Parathyroid adenoma (tissue), 2 donors: ENCODE data around the gene ATXN10.

Experiments used
- H2AFZ ChIP-seq: fragments of 300-600 bp; sonication (generic); one replicate; pipeline ENCODE4 v1.7.0; 2017; ENCODE audit warnings: antibody characterized with exemption, mild to moderate bottlenecking
- H3K27ac ChIP-seq: fragments of 300-600 bp; sonication (generic); one replicate; pipeline ENCODE4 v1.7.0; 2017
- H3K27me3 ChIP-seq: fragments of 300-600 bp; sonication (generic); one replicate; pipeline ENCODE4 v1.7.0; 2017; ENCODE audit warnings: low read length; ENCODE audit not compliant: control insufficient read depth, insufficient read depth
- H3K36me3 ChIP-seq: fragments of 300-600 bp; sonication (generic); one replicate; pipeline ENCODE4 v1.7.0; 2017; ENCODE audit warnings: low read length; ENCODE audit not compliant: control insufficient read depth, insufficient read depth
- H3K4me1 ChIP-seq: fragments of 300-600 bp; sonication (generic); one replicate; pipeline ENCODE4 v1.7.0; 2017; ENCODE audit warnings: control low read depth
- H3K4me2 ChIP-seq: fragments of 300-600 bp; sonication (generic); one replicate; pipeline ENCODE4 v1.7.0; 2017; ENCODE audit warnings: low read length
- H3K4me3 ChIP-seq: fragments of 300-600 bp; sonication (generic); one replicate; pipeline ENCODE4 v1.7.0; 2017; ENCODE audit warnings: low read depth, low read length
- H3K79me2 ChIP-seq: fragments of 300-600 bp; sonication (generic); one replicate; pipeline ENCODE4 v1.7.0; 2017; ENCODE audit warnings: control low read depth
- H3K9ac ChIP-seq: fragments of 300-600 bp; sonication (generic); one replicate; pipeline ENCODE4 v1.7.0; 2017; ENCODE audit warnings: mild to moderate bottlenecking
- H3K9me3 ChIP-seq: fragments of 300-600 bp; sonication (generic); one replicate; pipeline ENCODE4 v1.7.0; 2017; ENCODE audit warnings: low read length; ENCODE audit not compliant: control insufficient read depth
- TF ChIP-seq, protein P1 (sequence below): fragments of 300-600 bp; sonication (generic); IDR thresholded peaks from one replicate; pipeline ENCODE4 v1.7.0; 2017; ENCODE audit warnings: antibody characterized with exemption, mild to moderate bottlenecking
- donor health status: primary hyperparathyroidism.

The ATXN10 gene

DNA sequence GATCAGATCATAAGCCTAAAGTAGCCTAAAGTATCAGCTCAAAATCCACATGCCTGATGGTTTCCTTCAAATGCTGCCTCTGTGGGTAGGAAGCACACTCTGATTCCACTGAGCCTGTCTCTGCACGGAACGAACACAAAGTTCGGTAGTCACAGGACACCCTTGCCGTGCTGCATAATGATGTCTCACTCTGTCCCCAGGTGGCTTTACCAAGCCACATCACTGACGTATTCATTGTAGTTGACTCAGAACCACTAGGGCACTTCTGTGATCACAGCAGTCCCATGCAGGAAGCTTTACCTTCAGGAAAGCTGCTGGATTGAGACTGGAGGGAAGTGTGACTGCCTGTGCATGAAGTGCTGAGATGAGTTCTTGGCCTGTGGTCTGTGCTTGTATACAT lies 147.7 kb downstream of the ATXN10 start:
- no peak overlapping the region for H2AFZ ChIP-seq
- TF ChIP-seq, protein P1, sequence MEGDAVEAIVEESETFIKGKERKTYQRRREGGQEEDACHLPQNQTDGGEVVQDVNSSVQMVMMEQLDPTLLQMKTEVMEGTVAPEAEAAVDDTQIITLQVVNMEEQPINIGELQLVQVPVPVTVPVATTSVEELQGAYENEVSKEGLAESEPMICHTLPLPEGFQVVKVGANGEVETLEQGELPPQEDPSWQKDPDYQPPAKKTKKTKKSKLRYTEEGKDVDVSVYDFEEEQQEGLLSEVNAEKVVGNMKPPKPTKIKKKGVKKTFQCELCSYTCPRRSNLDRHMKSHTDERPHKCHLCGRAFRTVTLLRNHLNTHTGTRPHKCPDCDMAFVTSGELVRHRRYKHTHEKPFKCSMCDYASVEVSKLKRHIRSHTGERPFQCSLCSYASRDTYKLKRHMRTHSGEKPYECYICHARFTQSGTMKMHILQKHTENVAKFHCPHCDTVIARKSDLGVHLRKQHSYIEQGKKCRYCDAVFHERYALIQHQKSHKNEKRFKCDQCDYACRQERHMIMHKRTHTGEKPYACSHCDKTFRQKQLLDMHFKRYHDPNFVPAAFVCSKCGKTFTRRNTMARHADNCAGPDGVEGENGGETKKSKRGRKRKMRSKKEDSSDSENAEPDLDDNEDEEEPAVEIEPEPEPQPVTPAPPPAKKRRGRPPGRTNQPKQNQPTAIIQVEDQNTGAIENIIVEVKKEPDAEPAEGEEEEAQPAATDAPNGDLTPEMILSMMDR, result no peak
- H3K9me3 ChIP-seq, result no peaks in the 10 kb centered on the region
- H3K4me2 ChIP-seq, result no peak overlapping the region
- H3K36me3 ChIP-seq, result no peaks in the 10 kb centered on the region
- no peaks in the 10 kb centered on the region for H3K79me2 ChIP-seq
- no peak overlapping the region for H3K9ac ChIP-seq
- peak overlapping the region; percentile 49 for H3K27ac ChIP-seq
- peaks cover 11% of the 10 kb centered on the region for H3K4me1 ChIP-seq
- H3K4me3 ChIP-seq, result no peak overlapping the region
- no peaks in the 10 kb centered on the region for H3K27me3 ChIP-seq

DNA sequence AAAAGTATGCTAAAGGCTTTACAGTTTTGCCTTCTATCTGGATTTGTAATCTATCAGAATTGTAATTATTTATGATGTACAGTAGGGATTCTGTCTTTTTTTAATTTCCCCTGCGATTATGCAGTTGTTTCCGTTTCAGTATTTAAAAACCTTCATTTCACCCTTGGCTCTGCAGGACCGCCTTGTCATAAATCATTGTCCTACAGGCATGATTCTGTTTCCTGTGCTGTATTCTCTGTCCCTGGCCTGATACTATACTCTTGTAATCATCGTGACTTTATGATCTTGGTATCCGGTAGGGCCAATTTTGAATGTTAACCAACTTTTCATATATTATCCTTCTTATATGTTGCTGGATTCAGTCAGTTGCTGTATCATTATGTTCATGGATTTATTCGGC lies 151.7 kb downstream of the ATXN10 start:
- Histone ChIP-seq H3K9ac (no peak overlapping the region), H3K27ac (no peak overlapping the region), H3K27me3 (no peaks in the 10 kb centered on the region), H2AFZ (no peak overlapping the region), H3K79me2 (no peaks in the 10 kb centered on the region), H3K36me3 (no peaks in the 10 kb centered on the region), H3K4me3 (no peak overlapping the region), H3K4me1 (peaks cover 2% of the 10 kb centered on the region), H3K9me3 (no peaks in the 10 kb centered on the region), H3K4me2 (no peak overlapping the region)
- TF ChIP-seq, protein P1, result no peak

DNA sequence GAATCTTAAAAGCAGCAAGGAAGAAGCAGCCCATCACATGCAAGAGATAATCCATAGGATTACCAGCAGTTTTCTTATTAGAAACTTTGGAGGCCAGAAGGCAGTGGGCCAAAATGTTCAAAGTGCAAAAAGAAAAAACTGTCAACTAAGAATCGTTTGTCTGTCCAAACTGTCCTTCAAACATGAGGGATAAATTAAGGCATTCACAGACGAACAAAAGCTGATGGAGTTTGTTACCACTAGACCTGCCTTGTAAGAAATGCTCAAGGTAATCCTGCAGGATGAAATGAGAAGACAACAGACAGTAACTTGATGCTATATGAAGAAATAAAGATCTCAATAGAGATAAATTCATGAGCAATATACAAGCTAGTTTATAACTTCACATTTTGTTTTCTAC lies 154.9 kb downstream of the ATXN10 start:
- Histone ChIP-seq H3K4me1 (no peaks in the 10 kb centered on the region), H3K79me2 (no peaks in the 10 kb centered on the region), H3K9ac (no peak overlapping the region), H3K4me2 (no peak overlapping the region), H3K9me3 (no peaks in the 10 kb centered on the region), H3K27ac (no peak overlapping the region), H2AFZ (no peak overlapping the region), H3K27me3 (no peaks in the 10 kb centered on the region), H3K4me3 (no peak overlapping the region), H3K36me3 (no peaks in the 10 kb centered on the region)
- TF ChIP-seq, protein P1, result no peak

- no peak overlapping the region for H2AFZ ChIP-seq
- no peaks in the 10 kb centered on the region for H3K27me3 ChIP-seq
- no peak overlapping the region for H3K9ac ChIP-seq
- TF ChIP-seq, protein P1, result no peak
- H3K9me3 ChIP-seq, result no peaks in the 10 kb centered on the region
- H3K79me2 ChIP-seq, result no peaks in the 10 kb centered on the region
- H3K36me3 ChIP-seq, result no peaks in the 10 kb centered on the region
- no peak overlapping the region for H3K4me3 ChIP-seq
- no peak overlapping the region for H3K4me2 ChIP-seq
- no peaks in the 10 kb centered on the region for H3K4me1 ChIP-seq
- no peak overlapping the region for H3K27ac ChIP-seq
Measured at GRCh38 chr22:45828841-45829240, 157.2 kb downstream of the ATXN10 start.

DNA sequence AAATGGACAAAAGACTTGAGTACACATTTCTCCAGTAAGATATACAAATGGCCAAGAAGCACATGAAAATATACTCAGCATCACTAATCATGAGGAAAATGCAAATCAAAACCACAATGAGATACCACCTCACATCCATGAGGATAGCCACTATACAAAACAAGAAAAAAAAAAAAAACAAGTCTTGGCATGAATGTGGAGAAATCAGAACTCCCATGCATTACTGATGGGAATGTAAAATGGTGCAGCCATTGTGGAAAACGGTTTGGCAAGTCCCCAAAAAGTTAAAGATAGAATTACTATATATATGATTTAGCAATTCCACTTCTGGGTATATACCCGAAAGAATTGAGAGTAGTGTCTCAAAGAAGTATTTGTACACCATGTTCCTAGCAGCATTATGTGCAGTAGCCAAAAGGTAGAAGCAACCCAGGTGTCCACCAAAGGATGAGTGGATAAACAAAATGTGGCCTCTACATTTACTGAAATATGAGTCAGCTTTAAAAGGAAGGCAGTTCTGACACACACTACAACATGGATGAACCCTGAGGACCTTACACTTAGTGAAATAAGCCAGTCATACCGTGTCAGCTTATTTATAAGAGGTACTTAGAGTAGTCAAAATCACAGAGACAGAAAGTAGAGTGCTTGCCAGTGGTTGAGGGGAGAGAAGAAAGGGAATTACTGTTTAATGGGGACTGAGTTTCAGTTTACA lies 159.1 kb downstream of the ATXN10 start:
- no peaks in the 10 kb centered on the region for H3K9me3 ChIP-seq
- no peak overlapping the region for H2AFZ ChIP-seq
- TF ChIP-seq, protein P1, result no peak

More for the DNA sequence above, 159.1 kb downstream of the ATXN10 start:
- no peak overlapping the region for H3K4me3 ChIP-seq
- H3K4me2 ChIP-seq, result no peak overlapping the region
- no peaks in the 10 kb centered on the region for H3K4me1 ChIP-seq
- H3K36me3 ChIP-seq, result no peaks in the 10 kb centered on the region
- no peaks in the 10 kb centered on the region for H3K27me3 ChIP-seq
- H3K27ac ChIP-seq, result no peak overlapping the region
- H3K9ac ChIP-seq, result no peak overlapping the region
- no peaks in the 10 kb centered on the region for H3K79me2 ChIP-seq
